Prostate gland (tissue), 2 donors: Measurements from ENCODE around the gene MSANTD3. TPM values are rescaled to one million over a fixed set of nuclear protein-coding genes. Genes with fewer than 3 reads are reported as not detected.

ENCODE experiments used
- DNase-seq: peaks from one replicate; pipeline ENCODE4 v3.0.0-alpha.2; 2019; ENCODE audit warnings: low spot score
- H3K27ac ChIP-seq, 2 donors: fragments of 200-600 bp; sonication (generic); 2 replicates each; pipeline ENCODE4 v1.5.1; 2017 to 2019
- H3K27me3 ChIP-seq: fragments of 200-600 bp; sonication (generic); replicated peaks from 2 replicates; pipeline ENCODE4 v1.5.1; 2019; ENCODE audit not compliant: insufficient read depth
- H3K36me3 ChIP-seq, 2 donors: fragments of 200-600 bp; sonication (generic); 1 replicate in 1 of 2; 2 replicates in 1 of 2; pipeline versions ENCODE4 v1.5.1 to v1.8.1; 2017 to 2019
- H3K4me1 ChIP-seq: fragments of 200-600 bp; sonication (generic); replicated peaks from 2 replicates; pipeline ENCODE4 v1.5.1; 2019
- H3K4me3 ChIP-seq, 2 donors: fragments of 200-600 bp; sonication (generic); 2 replicates each; pipeline ENCODE4 v1.5.1; 2017 to 2019
- H3K9me3 ChIP-seq: fragments of 200-600 bp; sonication (generic); 2 replicates; pipeline ENCODE4 v1.5.1; 2017
- POLR2A ChIP-seq: fragments of 450-650 bp; IDR thresholded peaks from one replicate; pipeline ENCODE4 v1.6.1; 2016; ENCODE audit warnings: antibody characterized with exemption, mild to moderate bottlenecking
- POLR2AphosphoS5 ChIP-seq: sonication (generic); formaldehyde crosslinking; IDR thresholded peaks from one replicate; pipeline ENCODE4 v1.6.1; 2017; ENCODE audit warnings: antibody characterized with exemption
- WGBS: methylation state at CpG from one replicate; pipeline ENCODE4 v1.1.5; 2018; 5-methylcytosine and 5-hydroxymethylcytosine counted together
- intact Hi-C: fragments of 100-400 bp; cut with DNase I; formaldehyde crosslinking; loops from one replicate; pipeline ENCODE4 v1.14.2; 2022
- total RNA-seq, 2 donors: library from RNA; depleted of rRNA; stranded (reverse); fragments of >200 nt; gene quantifications; one replicate each; pipeline ENCODE4 v1.1.0, GENCODE V29; 2016
- TF ChIP-seq, protein P1 (sequence below), 4 experiments: fragments of 200-600 bp in 2 of 4; fragments of 450-650 bp in 2 of 4; sonication (generic) in 2 of 4; IDR thresholded peaks; 1 replicate in 3 of 4; 2 replicates in 1 of 4; pipeline ENCODE4 v1.5.1; 2016 to 2019; ENCODE audit warnings: antibody characterized with exemption in 4 of 4, mild to moderate bottlenecking in 2 of 4, moderate library complexity in 2 of 4

MSANTD3 gene
- total RNA-seq, 2 donors from 2014 or later: 17.3 to 24.5 TPM

DNA sequence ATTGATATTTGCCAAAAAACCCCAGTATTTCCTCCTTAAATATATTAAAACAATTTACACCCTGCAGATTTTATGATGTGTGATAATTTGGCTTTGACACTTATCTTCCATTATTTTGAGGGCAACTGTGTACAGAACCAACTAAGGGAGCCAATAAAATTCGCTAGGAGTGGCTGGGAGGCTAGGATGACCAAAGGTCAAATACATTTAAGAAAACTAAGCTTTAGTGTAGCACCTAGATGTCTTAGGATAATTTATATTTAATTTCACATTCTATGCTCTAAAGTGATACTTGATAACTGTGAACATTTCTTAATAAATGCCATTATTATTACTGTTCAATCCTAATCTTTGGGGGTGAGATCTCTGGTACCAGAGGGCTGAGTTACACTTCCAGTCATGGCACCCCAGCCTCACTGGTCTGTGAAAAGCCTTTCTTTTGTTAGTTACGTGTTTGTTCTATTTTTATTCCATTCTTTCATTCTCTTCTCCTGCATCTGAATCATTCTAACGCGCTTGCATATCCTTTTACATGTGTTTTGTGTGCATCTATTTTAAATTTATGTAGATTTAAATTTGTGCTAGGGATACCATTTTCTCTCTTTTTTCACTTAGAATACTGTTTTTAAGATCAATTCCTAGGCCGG is 19.1 kb downstream of the MSANTD3 start:
- H3K9me3 ChIP-seq: no peaks in the 10 kb centered on the region
- H3K4me3 ChIP-seq: no peak overlapping the region
- intact Hi-C loops: no loop called here
- H3K36me3 ChIP-seq: no peaks in the 10 kb centered on the region
- WGBS: 92% methylated on average over 5 of the region's 5 CpGs
- H3K27me3 ChIP-seq: no peaks in the 10 kb centered on the region
- H3K4me1 ChIP-seq: no peaks in the 10 kb centered on the region
- TF ChIP-seq, protein P1, sequence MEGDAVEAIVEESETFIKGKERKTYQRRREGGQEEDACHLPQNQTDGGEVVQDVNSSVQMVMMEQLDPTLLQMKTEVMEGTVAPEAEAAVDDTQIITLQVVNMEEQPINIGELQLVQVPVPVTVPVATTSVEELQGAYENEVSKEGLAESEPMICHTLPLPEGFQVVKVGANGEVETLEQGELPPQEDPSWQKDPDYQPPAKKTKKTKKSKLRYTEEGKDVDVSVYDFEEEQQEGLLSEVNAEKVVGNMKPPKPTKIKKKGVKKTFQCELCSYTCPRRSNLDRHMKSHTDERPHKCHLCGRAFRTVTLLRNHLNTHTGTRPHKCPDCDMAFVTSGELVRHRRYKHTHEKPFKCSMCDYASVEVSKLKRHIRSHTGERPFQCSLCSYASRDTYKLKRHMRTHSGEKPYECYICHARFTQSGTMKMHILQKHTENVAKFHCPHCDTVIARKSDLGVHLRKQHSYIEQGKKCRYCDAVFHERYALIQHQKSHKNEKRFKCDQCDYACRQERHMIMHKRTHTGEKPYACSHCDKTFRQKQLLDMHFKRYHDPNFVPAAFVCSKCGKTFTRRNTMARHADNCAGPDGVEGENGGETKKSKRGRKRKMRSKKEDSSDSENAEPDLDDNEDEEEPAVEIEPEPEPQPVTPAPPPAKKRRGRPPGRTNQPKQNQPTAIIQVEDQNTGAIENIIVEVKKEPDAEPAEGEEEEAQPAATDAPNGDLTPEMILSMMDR (IDR thresholded peaks at IDR 0.05): no peak
- TF ChIP-seq POLR2A: no peak
- TF ChIP-seq POLR2AphosphoS5: no peak
- DNase-seq: no peak
- no peak overlapping the region for H3K27ac ChIP-seq

DNA sequence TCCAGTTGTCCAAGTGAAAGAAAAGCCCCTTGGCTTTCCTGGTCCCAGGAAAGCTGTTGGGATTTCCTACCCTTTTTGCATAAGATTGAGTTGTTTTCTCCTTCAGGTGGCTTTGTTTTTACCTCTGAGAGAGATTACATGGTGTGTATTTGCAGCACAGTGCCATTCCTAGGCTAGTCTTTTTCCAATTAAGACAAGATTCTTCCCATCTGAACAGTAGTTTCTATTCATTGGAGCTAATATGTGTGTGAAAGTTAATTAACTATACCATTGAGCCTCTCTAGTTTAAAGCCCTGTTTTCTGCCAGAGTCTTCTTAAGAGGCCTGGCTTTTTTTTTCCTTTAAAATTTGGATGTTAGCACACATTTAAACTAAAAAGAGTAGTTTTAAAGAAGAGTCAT is 20.1 kb downstream of the MSANTD3 start:
- Histone ChIP-seq H3K4me1 (no peaks in the 10 kb centered on the region), H3K27ac (no peak overlapping the region), H3K36me3 (no peaks in the 10 kb centered on the region), H3K4me3 (no peak overlapping the region), H3K9me3 (no peaks in the 10 kb centered on the region), H3K27me3 (no peaks in the 10 kb centered on the region)
- DNase-seq: no peak
- TF ChIP-seq, protein P1 (IDR thresholded peaks at IDR 0.05): no peak
- TF ChIP-seq POLR2A: no peak
- TF ChIP-seq POLR2AphosphoS5: no peak
- intact Hi-C loops: no loop called here

DNA sequence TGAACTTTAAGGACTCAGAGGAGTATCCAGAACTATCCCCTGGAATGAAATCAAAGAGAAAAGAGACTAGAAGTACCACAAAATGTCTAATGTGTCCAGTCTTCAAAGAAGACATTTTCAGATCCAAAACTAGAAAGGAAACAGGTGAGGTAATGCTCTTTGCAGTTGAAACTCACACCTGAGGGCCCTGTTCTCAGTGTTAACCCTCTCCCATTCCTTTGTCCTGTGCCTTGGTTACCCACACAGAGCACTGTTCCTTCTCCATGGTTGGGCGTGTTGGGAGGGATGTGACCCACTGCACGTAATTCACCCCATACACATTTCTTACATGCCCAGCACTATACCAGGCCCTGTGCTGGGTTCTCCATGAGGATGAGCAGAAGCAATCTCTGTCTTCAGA is 21.3 kb downstream of the MSANTD3 start:
- Histone ChIP-seq H3K27me3 (no peaks in the 10 kb centered on the region), H3K4me3 (no peak overlapping the region), H3K27ac (no peak overlapping the region), H3K9me3 (no peaks in the 10 kb centered on the region), H3K4me1 (no peaks in the 10 kb centered on the region), H3K36me3 (no peaks in the 10 kb centered on the region)
- WGBS: 89% methylated on average over 2 of the region's 2 CpGs
- DNase-seq: no peak
- TF ChIP-seq, protein P1 (IDR thresholded peaks at IDR 0.05): no peak
- TF ChIP-seq POLR2AphosphoS5 (no peak), POLR2A (no peak)
- intact Hi-C loops: no loop called here

DNA sequence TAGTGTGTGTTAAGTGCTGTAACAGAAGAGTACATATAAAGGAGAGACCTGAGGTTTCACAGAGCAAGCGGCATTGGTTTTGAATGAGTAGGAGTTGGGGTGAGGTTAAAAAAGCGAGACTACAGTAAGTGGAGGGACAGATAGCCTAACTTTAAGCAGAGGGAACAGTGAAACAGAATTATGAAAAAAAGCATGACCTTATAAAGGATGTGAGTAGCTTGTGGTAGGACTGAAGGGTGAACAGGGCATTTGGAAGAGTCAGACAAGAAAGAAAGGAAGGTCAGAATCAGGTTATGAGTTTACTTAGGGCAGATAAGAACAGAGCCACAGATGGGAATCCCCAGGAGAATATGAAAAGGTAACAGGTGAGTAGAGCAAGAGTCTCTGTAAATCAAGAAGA is 22.5 kb downstream of the MSANTD3 start:
- Histone ChIP-seq H3K36me3 (no peaks in the 10 kb centered on the region), H3K4me3 (no peak overlapping the region), H3K27me3 (no peaks in the 10 kb centered on the region), H3K4me1 (no peaks in the 10 kb centered on the region), H3K9me3 (no peaks in the 10 kb centered on the region), H3K27ac (no peak overlapping the region)
- TF ChIP-seq POLR2AphosphoS5 (no peak), POLR2A (no peak)
- TF ChIP-seq, protein P1 (IDR thresholded peaks at IDR 0.05): no peak
- DNase-seq: no peak
- WGBS: 96% methylated on average over 2 of the region's 2 CpGs
- intact Hi-C loops: no loop called here

DNA sequence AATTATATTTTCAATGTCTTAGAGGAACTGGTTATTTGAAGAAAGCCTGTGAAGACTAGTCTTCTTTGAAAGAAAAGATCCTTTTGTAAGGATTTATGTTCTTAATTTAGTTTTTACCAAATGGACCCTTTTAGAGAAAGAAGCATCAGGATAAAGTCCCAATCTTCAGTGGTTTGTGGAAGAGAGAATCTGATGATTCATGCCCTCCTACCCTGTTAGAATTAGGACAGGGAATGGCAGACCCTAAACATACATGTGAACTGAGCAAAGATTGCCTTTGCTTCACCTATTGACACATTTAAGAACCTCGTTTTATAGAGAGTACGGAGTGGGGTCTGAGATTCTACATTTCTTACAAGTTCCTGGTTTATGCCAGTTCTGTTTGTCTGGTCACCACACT is 26.0 kb downstream of the MSANTD3 start:
- Histone ChIP-seq H3K4me3 (no peak overlapping the region), H3K9me3 (no peaks in the 10 kb centered on the region), H3K4me1 (no peaks in the 10 kb centered on the region), H3K27me3 (no peaks in the 10 kb centered on the region), H3K27ac (no peak overlapping the region), H3K36me3 (no peaks in the 10 kb centered on the region)
- no peak for DNase-seq
- TF ChIP-seq POLR2A (no peak), POLR2AphosphoS5 (no peak)
- TF ChIP-seq, protein P1 (IDR thresholded peaks at IDR 0.05): no peak
- WGBS: 98% methylated on average over 2 of the region's 2 CpGs
- intact Hi-C loops: no loop called here
